ENCODE results near the gene MAPK1.

- no peak for TF ChIP-seq CTCF (IDR thresholded peaks at IDR 0.05)
- no peak for TF ChIP-seq POLR2A (IDR thresholded peaks at IDR 0.05)
These were observed 157.8 kb downstream of the MAPK1 start for GRCh38 chr22:21709688-21710087.

All from esophagus squamous epithelium (tissue), 4 donors.